ENCODE data around the gene MLLT3.

- no peak for TF ChIP-seq CTCF (IDR thresholded peaks at IDR 0.05)
- TF ChIP-seq POLR2A (IDR thresholded peaks at IDR 0.05): no peak
- TF ChIP-seq POLR2AphosphoS5 (IDR thresholded peaks at IDR 0.05): no peak
Observed at GRCh38 chr9:20597862-20598261, 24.4 kb downstream of the MLLT3 start.
